SHP77 treated with DMSO at 0.1 percent for 48 hours (cell line): Measurements from ENCODE around the gene LRRC49.
"Not testable (repeated sequence)": the region's sequence is repeated elsewhere in the genome, so short reads cannot be mapped to it uniquely, and the experiment has no call there.

Source experiments
- DNase-seq: peaks from one replicate; lab custom pipeline; 2025; lab: John Stamatoyannopoulos, UW

Gene LRRC49

GRCh38 chr15:70892002-70892911, at the start of gene LRRC49, which contains the start of gene THAP10:
TSS of gene LRRC49 (plus strand) at chr15:70892826. CDS start at chr15:70892895, 69 bp downstream.
TSS of gene THAP10 (minus strand) at chr15:70892433. CDS start at chr15:70892272, 161 bp downstream.
- DNase-seq = peak; percentile 95

- no peak for DNase-seq
Observed at GRCh38 chr15:70845602-70846360, 46.8 kb upstream of the LRRC49 start.

GRCh38 chr15:70851889-70852288, 40.7 kb upstream of the LRRC49 start:
- no peak for DNase-seq

- DNase-seq = no peak
Observed at GRCh38 chr15:70852501-70853317, 39.9 kb upstream of the LRRC49 start.

GRCh38 chr15:70853318-70853972, 39.2 kb upstream of the LRRC49 start:
- DNase-seq = no peak

- DNase-seq = no peak
Observed at GRCh38 chr15:70853973-70854665, 38.5 kb upstream of the LRRC49 start, which contains the start of gene LARP6. TSS of gene LARP6 (minus strand) at chr15:70854157. CDS start at chr15:70854088, 69 bp downstream.

GRCh38 chr15:70854666-70854976, 38.0 kb upstream of the LRRC49 start:
- DNase-seq = no peak

- DNase-seq = no peak
Observed at GRCh38 chr15:70855764-70856163, 36.9 kb upstream of the LRRC49 start.

- no peak for DNase-seq
Observed at GRCh38 chr15:70856177-70856883, 36.3 kb upstream of the LRRC49 start.

- DNase-seq = no peak
Observed at GRCh38 chr15:70856884-70857561, 35.6 kb upstream of the LRRC49 start.

GRCh38 chr15:70857562-70858285, 34.9 kb upstream of the LRRC49 start:
- DNase-seq = no peak

GRCh38 chr15:70858614-70859321, 33.9 kb upstream of the LRRC49 start:
- DNase-seq = not testable (repeated sequence)

GRCh38 chr15:70859322-70859908, 33.2 kb upstream of the LRRC49 start:
- no peak for DNase-seq

GRCh38 chr15:70859998-70860397, 32.6 kb upstream of the LRRC49 start:
- DNase-seq = no peak

GRCh38 chr15:70863450-70864218, 29.0 kb upstream of the LRRC49 start:
- DNase-seq = no peak

GRCh38 chr15:70866982-70867641, 25.5 kb upstream of the LRRC49 start:
- DNase-seq = no peak
